Non-pigmented ciliary epithelial cell (primary cell): ENCODE measurements around the gene SNX30.
"Not testable (repeated sequence)": the region's sequence is repeated elsewhere in the genome, so short reads cannot be mapped to it uniquely, and the experiment has no call there.

Experiments used
- DNase-seq: peaks from one replicate; pipeline ENCODE4 v3.0.0-alpha.2; 2010; ENCODE audit warnings: low read depth

Gene SNX30, protein sequence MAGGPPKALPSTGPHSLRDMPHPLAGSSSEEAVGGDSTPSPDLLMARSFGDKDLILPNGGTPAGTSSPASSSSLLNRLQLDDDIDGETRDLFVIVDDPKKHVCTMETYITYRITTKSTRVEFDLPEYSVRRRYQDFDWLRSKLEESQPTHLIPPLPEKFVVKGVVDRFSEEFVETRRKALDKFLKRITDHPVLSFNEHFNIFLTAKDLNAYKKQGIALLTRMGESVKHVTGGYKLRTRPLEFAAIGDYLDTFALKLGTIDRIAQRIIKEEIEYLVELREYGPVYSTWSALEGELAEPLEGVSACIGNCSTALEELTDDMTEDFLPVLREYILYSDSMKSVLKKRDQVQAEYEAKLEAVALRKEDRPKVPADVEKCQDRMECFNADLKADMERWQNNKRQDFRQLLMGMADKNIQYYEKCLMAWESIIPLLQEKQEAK

DNA sequence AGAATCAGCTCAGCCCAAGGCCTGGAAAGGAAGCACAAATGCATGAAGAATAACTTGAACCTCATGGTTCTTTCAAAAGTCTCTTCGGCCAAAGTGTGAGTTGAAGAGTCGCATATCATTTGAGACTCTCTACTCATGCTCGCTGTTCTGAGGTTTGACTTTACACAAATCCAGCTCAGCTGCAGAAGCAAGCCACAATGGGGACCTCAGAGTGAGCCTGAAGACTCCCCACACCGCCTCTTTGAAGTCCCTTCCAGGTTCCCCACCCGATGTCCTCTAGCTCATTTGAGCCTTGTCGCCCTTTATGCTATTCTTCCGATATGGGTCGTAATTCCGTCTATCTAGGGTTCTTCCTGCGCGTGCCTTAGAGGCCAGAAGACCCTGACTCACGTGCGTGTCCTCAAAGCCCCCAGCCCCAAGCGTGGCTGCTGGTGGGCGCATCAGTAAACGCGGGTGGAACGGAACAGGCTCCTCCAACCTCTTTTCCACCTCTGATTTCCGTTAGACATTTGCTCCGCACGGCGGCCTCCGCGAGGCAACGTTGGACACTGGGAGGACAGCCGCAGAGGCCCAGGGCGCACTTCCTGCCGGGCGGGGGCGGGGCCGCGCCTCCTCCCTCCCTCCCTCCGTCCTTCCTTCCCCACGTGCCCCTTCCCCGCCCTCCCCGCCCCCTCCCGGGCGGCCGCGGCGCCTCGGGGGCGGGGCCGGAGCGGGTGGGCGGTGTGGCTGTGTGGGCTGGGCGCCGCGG lies at the start of gene SNX30:
SNX30 (plus strand) TSS at position 745 of the 748 bp plus-strand sequence. CDS start 242 bp downstream, outside the sequence.
- no peak for DNase-seq

DNA sequence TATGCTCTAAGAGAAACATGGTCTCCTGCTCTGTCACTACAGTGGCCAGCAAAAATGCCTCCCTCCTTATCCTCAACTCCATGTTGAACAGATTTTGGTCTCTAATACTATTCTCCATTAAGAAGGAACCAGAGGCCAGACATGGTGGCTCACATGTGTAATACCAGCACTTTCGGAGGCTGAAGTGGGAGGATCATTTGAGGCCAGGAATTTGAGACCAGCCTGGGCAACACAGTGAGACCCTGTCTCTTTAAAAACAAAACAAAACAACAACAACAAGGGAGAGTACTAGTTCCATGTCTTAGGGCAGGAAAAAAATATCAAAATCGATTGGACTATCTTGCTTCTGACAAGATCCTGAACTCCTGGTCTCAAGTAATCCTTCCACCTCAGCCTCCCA lies 47.3 kb upstream of the SNX30 start:
- no peak for DNase-seq

DNA sequence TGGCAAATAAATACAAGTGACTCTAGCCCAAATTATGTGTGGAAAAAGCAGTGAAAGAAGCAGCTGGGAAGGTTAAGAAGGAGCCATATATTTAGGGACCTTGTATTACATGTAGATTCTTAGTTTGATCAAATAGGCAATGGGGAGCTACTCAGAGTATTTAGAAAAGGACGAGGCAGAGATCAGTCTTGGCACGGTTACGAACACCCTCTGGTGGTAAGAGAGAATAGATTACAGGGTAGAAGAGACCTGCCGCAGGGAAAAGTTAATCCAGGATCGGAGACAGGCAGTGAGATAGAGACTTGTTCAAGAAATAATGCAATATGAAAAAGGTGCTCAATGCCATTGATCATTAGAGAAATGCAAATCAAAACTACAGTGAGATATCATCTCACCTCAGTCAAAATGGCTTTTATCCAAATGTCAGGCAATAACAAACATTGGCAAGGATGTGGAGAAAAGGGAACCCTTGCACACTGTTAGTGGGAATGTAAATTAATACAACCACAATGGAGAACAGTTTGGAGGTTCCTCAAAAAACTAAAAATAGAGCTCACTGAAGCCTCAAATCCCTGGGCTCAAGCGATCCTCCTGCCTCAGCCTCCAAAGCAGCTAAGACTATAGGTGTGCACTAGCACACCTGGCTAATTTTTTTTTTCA lies 44.7 kb upstream of the SNX30 start:
- no peak for DNase-seq

DNA sequence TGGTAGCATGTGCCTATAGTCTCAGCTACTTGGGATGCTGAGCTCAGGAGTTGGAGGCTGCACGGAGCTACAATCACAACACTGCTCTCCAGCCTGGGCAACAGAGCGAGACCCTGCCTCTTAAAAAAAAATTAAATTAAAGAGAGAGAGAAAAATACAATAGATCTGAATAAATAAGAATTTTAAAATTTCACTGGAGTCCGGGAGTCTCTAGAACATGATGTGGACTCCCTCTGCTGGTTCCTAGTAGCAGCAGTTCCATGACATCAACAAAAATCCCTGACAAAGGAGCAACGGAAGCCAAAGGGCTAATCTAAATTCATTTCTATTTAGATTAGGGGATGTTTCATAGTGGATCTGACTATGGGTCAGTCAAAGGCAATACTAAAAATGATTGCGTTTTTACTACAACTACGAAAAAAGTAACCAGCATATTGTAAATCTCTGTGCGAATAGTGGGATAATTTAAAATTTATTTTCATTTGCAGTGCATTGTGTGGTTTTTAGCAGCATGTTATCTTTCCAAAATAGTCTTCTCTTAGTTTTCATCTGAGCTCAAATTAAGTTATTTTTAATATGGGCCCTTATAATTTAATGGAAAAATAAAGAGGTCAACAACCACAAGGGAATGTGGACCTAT lies 39.4 kb upstream of the SNX30 start:
- no peak for DNase-seq

DNA sequence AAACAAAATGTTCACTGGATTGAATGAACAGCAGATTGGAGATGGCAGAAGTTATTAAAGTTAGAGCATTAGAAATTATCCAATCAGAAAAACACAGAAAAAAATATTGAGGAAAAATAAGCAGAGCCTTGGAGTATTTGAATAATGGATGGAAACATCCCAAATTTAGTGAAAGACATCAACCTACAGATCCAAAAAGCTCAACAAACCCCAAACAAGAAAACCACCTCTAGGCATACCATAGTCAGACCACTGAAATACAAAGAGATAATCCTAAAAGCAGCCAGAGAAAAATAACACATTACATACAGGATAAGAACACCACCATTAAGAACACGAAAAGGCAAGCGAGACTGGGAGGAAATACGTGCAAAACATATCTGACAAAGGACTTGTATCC lies 37.9 kb upstream of the SNX30 start:
- DNase-seq, result no peak

DNA sequence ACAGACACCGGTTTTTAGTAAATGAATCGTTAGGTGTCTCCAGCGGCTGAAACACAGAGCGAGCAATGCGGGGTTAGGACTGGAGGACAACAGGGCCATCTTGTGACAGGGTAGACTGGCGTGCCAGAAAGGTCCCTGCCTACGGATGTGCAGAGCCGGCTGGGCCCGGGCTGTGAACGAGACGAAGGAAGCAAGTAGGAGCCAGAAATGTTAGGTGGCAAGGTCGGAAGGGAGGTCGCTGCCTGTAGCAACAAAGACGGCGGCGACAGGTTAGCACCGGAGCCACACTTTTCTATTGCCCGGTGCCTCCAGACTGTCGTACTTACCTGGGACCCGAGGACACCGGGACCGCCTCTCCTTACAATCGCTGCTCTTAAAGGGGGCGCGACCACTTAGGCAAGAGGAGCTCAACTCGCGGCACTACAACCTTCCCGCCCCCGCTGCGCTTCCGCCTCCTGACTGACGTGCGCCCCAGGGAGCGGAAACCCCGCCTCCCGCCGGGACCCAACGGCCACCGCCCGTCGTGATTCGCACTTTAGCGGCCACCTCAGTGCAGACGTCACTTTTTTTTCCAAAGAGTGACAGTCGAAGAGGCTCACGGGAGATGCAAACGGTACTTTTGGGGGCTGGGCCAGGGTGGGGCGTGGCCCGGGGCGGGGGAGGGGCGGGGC lies 32.8 kb upstream of the SNX30 start, which contains the start of gene INIP:
INIP (minus strand) TSS at position 457 of the 671 bp plus-strand sequence. CDS start 1,632 bp downstream, outside the sequence.
- DNase-seq, result peak; percentile 79

DNA sequence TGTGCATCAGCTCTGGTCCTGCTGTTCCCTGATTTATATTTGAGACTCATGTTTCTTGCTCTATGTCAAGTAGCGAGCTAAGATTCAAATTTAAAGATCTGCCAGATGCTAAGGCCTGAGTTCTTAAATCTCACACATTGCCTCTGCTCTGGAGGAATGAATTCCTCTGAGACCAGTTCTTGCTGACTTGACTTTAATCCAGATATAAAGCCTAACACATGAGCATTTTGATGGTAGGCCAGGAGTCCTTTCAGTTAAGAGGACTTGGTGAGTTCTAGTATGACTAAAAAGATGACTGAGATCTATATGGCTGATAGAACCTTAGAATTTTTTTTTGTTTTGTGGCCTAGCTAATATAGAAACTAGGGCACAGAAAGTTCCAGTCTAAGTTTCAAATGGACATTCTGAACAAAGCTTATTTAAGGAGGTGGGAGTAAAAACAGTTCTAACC lies 31.3 kb upstream of the SNX30 start:
- no peak for DNase-seq

DNA sequence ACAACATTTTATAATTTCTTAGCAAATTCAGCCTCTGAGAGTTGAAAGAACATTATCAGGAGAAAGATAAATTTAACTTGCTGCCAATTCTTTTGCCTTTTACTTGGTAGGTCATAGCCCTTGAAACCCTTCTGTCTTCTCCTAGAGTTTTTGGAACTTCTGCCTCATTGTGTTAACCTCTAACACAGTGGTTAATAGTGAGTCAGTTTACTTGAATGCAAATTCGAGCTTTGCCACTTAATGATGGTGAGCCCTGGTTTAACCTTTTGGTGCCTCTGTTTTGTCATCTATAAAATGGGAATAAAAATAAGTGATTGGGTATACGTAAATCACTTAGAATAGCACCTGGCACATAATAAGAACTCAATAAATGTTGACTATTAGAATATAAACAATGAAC lies 30.9 kb upstream of the SNX30 start:
- no peak for DNase-seq

DNA sequence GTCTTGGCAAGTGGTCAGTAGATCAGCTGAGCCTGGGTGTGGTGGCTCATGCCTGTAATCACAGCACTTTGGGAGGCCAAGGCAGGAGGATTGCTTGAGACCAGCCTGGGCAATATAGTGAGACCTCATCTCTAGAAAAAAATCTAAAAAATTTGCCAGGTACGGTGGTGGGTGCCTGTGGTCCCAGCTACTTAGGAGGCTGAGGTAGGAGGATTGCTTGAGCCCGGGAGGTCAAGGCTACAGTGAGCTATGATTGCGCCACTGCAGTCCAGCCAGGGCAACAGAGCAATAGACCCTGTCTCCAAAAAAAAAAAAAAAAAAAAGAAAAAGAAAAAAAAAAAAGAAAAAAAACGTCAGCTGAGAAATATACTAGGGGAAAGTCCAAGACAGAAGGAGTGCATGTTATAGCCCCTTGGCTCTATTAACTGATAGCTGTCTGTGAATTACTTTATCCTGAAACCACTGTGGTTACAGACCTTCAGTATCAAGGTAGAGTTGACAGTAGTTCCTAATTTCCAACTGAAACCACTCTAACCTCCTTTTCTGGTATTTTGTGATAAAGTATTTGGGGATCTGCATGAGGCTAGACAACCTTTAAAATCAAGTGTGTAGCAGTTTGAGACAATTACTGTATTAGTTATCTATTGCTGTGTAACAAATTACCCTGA lies 30.3 kb upstream of the SNX30 start:
- no peak for DNase-seq

DNA sequence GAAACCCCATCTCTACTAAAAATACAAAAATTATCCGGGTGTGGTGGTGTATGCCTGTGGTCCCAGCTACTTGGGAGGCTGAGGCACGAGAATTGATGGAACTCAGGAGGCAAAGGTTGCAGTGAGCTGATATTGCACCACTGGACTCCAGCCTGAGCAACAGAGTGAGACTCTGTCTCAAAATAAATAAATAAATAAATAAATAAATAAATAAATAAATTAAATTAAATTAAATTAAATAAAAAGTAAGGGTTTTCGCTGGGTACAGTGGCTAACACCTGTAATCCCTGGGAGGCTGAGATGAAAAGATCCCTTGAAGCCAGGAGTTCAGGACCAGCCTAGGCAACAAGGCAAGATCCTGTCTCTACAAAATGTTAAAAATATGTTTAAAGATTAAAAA lies 27.8 kb upstream of the SNX30 start:
- DNase-seq, result not testable (repeated sequence)

DNA sequence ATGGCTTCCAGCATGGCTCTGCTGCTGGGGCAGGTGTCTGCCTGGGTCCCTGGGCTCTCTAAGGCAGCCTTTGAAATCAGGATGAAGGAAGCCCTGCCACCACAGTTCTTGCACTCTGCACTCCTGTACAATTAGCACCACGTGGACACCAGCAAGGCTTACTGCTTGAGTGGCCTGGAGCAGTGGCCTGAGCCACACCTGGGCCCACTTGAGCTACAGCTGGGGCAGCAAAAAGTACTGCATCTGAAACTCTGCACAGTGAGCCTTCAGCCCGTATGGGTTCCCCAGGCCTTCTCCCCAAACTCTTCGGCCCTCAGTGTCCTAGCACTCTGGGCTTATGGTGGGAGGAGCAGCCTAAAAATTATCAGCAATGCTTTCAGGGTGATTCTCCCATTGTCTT lies 24.6 kb upstream of the SNX30 start:
- DNase-seq, result no peak

DNA sequence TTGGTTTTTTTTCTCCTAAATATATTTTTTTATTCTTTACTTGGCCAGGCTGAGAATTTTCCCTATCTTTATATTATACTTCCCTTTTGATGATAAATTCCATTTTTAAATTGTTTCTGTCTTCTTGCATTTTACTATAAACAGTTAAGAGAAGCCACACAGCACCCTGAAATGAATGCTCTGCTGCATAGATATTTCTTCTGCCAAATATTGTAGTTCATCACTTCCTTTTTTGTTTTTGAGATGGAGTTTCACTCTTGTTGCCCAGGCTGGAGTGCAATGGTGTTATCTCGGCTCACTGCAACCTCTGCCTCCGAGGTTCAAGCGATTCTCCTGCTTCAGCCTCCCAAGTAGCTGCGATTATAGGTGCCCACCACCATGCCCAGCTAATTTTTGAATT lies 24.1 kb upstream of the SNX30 start:
- DNase-seq, result no peak

DNA sequence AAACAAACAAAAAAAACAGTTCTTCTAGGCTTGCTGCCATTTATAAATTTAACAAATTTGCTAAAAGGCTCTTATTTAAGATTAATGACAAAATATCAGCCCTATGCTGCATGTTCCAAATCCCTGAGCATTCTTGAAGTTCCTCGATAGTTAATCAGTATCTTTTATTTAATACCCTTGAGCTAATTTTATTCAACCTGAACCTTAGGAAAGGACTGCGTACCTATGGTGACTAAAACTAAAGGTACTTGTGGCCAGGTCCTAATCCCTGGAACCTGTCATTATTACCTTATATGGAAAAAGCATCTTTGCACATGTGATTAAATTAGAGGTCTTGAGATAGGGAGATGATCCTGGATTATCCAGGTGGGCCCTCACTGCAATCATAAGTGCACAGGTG lies 22.2 kb upstream of the SNX30 start:
- no peak for DNase-seq

DNA sequence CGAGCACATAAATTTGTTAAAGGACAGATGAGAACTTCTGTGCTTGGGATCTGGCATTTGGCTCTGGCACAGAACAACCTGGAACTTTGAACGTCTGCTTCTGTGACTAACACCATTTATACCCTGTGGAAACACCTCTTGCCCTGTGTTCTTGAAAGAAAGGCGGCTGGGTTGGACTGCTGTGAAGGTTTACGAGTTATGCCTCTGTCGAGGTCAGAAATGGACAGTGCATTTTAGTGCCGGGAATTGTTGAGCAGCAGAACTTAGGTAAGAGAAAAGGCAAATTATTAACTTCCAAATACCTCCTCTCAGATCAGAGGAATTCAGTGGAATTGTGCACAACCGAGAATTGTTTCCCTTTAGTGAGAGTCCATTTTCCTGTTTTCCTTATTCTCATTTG lies 18.6 kb upstream of the SNX30 start:
- DNase-seq, result no peak

DNA sequence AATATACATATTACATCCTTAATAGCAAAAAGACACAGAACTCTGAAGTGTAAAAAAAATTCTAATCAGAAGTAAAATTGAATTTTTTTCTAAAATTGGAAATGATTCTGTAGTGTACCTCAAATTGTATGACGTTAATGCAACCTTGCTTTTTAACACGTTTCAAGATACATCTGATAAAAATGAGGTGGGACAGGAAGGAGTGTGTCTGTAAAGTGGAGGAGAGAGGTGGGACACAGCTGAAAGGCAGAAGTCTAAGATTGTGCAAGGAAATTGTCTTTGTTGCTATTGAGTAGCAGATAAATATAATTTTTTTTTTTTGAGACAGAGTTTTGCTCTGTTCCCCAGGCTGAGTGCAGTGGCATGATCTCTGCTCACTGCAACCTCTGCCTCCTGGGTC lies 15.7 kb upstream of the SNX30 start:
- no peak for DNase-seq

DNA sequence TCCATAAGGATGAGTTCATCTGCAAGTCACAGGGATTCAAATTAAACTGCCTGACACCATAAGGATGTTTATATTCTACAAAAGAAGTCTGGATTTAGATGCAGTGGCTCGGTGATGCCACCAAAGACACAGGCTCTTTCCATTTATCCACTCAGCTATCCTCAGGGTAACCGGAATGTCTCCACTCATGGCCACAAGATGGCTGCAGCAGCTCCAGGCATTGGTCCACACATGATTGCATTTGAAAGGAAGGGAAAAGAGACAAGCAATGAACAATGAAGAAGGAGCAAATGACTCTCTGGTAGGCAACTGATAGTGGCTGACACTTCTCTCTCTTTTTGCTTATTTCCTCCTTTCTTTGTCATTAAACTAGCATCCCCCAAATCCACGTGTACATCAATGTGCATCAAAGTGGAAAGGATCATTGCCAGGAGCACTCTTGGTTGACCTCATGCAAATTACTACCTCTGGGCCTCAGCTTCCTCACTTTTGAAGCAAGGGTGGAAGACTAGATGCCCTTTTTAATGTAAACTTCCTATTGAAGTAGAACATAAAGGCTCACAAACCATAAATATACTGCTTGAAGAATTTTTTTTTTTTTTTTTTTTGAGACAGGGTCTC lies 7.2 kb upstream of the SNX30 start:
- DNase-seq, result no peak

DNA sequence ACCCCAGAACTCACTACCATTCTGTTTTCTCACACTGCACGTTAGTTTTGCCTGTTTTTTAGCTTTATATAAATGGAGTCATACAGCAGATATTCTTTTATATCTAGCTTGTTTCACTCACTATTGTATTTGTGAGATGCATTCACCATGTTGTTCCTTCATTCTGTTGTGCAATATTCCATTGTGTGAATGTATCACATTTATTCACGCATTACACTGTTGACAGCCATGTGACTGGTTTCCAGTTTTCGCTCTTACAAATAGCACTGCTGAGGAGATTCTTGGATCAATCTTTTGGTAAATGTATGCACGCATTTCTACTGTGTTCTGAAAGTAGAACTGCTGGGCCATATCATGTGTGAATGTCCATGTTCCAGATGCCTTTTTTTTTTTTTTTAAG lies 6.4 kb upstream of the SNX30 start:
- no peak for DNase-seq

DNA sequence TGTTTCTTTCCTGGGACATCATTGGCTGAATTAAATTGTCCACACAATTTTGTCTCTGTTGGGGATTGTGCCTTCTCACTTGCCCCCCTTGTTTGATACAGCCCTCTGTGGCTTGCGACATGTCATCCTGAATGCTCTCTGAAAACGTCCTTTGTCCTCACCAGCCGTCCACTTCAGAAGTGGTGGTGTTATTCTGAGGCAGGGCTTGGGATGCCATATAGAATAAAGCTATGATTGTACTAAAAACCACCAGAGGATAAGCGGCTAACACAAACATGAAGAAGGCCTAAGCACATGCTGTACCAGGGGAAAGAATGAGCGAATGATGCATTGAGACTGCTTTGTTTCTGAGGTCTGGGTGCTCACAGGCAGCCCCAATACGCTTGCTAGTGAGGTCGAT lies 3.5 kb upstream of the SNX30 start:
- DNase-seq, result no peak

DNA sequence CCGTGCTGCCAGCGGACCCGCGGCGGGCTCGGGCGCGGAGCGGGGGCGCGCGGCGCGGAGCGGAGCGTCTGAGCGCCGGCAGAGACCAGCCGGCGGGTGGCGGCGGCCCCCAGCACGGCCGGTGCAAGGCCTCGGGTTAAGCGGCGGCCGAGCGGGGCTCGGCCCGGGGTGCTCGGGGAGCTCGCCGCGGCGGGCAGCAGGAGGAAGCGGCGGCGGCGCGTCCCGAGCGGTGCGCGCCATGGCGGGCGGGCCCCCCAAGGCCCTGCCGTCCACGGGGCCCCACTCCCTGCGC lies 150 bp downstream of the SNX30 start:
- DNase-seq, result no peak

DNA sequence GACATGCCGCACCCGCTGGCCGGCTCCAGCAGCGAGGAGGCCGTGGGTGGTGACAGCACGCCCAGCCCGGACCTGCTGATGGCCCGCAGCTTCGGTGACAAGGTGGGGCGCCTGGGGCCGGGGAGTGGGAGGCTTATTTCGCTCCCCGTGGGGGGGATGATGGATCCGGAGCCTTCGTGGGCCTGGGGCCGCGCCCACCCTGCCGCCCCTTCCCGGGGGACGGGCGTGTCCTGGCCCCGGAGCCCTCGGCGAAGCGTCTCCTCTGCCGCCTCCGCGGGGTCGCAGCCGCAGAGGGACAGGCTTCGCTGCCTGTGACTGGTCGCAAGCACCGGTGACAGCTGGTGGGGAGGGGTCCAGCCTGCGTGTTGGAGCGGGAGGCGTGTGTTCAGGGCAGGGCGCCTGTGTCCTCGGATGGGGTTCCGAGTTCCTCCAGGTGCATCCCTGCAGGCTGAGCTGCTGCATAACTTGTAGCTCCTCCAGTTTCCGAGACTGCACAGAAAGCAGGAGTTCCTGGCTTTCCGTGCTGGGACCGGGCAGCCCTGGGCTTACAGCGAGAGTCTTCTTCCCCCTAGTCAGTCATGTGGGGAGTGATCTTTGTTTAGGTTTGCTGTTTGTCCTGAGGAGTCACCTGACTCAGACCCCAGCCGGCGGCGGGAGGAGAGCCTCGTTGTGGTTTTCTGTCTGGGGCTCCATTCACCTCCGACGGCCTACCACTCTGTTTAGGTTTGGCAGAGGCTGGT lies 666 bp downstream of the SNX30 start:
- no peak for DNase-seq
